Mucosa of stomach (tissue), 1 donor: ENCODE measurements around the gene TMEM255B.

Source experiments
- H3K27me3 ChIP-seq: one replicate; pipeline ENCODE4 v1.7.0; 2013; ENCODE audit warnings: mild to moderate bottlenecking, low read length; ENCODE audit not compliant: control insufficient read depth, insufficient read depth
- H3K36me3 ChIP-seq: one replicate; pipeline ENCODE4 v1.7.0; 2013; ENCODE audit warnings: low read length; ENCODE audit not compliant: control insufficient read depth, insufficient read depth
- H3K4me1 ChIP-seq: one replicate; pipeline ENCODE4 v1.7.0; 2013; ENCODE audit warnings: mild to moderate bottlenecking, low read length; ENCODE audit not compliant: control insufficient read depth, insufficient read depth
- H3K4me3 ChIP-seq: one replicate; pipeline ENCODE4 v1.7.0; 2013; ENCODE audit warnings: low read length
- H3K9ac ChIP-seq: one replicate; pipeline ENCODE4 v1.7.0; 2013; ENCODE audit warnings: mild to moderate bottlenecking, low read length, moderate library complexity
- H3K9me3 ChIP-seq: one replicate; pipeline ENCODE4 v1.7.0; 2013; ENCODE audit warnings: mild to moderate bottlenecking, low read length, moderate library complexity; ENCODE audit not compliant: control insufficient read depth
- donor health status: Pancreatic carcinoma.

TMEM255B gene

DNA sequence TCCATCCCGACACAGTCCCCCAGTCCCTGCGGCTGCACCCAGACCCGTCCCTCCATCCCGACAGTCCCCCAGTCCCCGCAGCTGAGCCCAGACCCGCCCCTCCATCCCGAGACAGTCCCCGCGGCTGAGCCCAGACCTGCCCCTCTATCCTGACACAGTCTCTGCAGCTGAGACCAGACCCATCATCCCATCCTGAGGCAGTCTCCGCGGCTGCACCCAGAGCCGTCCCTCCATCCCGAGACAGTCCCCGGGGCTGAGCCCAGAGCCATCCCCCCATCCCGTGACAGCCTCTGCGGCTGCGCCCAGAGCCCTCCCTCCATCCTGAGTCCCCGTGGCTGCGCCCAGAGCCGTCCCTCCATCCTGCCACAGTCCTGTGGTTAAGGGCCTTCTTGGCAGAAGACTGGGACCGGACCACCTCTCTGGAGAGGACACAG is 28.8 kb upstream of the TMEM255B start:
- Histone ChIP-seq H3K27me3 (peaks cover 18% of the 10 kb centered on the region), H3K36me3 (no peaks in the 10 kb centered on the region), H3K9me3 (no peaks in the 10 kb centered on the region), H3K4me1 (no peaks in the 10 kb centered on the region), H3K9ac (no peak overlapping the region), H3K4me3 (no peak overlapping the region)

DNA sequence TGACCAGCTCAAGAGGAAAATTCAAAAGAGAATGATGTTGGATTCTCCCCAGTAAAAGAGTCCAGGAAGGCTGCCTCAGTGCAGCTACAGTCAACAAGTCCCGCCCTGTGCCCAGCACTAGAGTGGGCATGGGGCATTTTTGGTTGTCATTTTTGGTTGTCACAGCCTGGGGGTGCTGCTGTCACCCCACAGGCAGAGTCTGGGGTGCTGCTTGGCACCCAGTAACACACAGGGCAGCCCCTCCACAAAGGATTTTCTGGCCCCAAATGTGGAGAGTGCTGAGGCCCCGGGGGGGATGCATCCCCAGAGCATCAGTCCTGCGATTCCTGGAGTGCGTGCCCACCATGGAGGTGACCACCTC is 28.2 kb upstream of the TMEM255B start:
- H3K9me3 ChIP-seq: no peaks in the 10 kb centered on the region
- H3K27me3 ChIP-seq: peaks cover 18% of the 10 kb centered on the region
- H3K36me3 ChIP-seq: no peaks in the 10 kb centered on the region
- no peak overlapping the region for H3K9ac ChIP-seq
- H3K4me3 ChIP-seq: no peak overlapping the region
- H3K4me1 ChIP-seq: no peaks in the 10 kb centered on the region

DNA sequence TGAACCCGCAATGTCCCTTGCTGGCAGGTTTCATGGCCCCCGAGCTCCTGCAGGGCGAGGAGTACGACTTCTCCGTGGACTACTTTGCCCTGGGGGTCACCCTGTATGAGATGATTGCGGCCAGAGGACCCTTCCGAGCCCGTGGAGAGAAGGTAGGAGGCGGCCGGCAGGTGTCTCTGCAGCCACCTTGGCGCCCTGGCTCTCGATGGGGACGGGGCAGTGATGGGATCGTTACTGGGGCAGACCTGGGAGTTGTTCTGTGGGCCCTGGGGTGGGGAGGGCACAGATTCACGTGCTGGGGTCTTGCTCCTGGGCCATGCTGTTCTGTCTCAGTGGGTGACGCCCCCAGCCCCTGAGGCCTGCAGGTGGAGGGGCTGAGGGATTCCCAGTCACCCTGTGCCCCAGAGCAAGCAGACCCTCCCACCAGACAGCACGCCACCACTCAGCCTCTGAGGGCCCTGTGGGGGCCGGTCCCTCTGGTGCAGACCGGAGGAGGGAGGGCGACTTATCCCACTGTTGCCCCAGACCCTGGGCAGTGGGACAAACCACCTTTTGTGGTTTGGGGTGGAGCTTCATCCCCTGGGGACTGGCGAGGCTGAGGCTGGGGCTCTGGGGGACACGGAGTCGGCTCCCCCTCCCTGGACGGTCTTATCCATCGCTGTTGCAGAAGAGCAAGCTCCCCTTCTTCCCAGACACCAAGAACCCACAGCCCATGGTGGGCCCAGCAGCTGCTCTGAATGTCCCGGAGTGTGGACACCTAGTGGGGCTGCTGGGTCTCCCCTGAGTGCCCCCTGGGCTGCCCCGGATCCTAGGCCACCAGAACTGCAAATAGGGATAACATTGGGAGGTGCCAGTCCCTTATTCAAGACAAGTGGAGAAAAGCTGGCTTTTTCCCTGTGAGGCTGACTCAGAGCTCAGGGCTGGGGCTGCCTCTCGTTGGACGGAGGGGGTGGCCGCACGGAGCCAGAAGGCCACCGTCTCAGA is 27.5 kb upstream of the TMEM255B start:
- peaks cover 18% of the 10 kb centered on the region for H3K27me3 ChIP-seq
- H3K4me1 ChIP-seq: no peaks in the 10 kb centered on the region
- H3K36me3 ChIP-seq: no peaks in the 10 kb centered on the region
- no peak overlapping the region for H3K9ac ChIP-seq
- H3K9me3 ChIP-seq: no peaks in the 10 kb centered on the region
- H3K4me3 ChIP-seq: no peak overlapping the region

DNA sequence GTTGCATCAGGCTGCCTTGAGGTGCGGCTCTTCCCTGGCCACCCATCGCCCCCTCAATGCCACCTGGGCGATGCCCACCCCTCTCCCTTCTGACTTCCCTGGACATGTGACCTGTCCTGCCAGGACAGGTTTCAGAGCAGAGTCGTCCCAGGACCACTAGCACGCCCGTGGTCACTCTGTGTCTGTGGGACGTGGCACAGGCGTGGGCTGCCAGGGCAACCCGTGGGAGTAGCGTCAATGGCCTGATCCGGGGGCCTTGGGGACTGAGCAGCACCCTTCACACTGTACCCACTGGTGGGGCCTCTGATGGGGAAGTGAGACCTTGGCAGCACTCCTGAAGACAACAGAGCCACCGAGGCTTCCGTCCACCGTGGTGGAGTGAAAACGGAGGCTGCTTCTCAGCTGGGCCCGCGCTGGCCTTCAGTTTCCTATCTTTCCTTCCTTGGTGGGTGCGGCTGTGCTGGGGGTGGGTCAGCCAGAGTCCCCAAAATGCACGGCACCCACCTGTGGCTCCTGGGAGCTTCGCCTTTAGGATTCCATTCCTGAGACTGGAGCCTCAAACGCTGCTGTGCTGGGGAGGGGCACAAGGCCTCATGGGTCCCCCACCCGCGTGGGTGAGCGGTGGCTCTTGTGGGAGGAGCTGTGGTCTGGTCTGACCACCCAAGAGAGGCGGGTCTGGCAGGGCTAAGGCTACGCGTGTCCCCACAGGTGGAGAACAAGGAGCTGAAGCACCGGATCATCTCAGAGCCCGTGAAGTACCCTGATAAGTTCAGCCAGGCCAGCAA is 26.7 kb upstream of the TMEM255B start:
- H3K9me3 ChIP-seq: no peaks in the 10 kb centered on the region
- no peak overlapping the region for H3K4me3 ChIP-seq
- H3K36me3 ChIP-seq: no peaks in the 10 kb centered on the region
- no peak overlapping the region for H3K9ac ChIP-seq
- no peaks in the 10 kb centered on the region for H3K4me1 ChIP-seq
- H3K27me3 ChIP-seq: peaks cover 20% of the 10 kb centered on the region

- H3K9ac ChIP-seq: no peak overlapping the region
- no peaks in the 10 kb centered on the region for H3K4me1 ChIP-seq
- H3K27me3 ChIP-seq: peaks cover 22% of the 10 kb centered on the region
- H3K36me3 ChIP-seq: no peaks in the 10 kb centered on the region
- no peak overlapping the region for H3K4me3 ChIP-seq
- H3K9me3 ChIP-seq: no peaks in the 10 kb centered on the region
Measured at GRCh38 chr13:113732961-113733950, 25.8 kb upstream of the TMEM255B start.

DNA sequence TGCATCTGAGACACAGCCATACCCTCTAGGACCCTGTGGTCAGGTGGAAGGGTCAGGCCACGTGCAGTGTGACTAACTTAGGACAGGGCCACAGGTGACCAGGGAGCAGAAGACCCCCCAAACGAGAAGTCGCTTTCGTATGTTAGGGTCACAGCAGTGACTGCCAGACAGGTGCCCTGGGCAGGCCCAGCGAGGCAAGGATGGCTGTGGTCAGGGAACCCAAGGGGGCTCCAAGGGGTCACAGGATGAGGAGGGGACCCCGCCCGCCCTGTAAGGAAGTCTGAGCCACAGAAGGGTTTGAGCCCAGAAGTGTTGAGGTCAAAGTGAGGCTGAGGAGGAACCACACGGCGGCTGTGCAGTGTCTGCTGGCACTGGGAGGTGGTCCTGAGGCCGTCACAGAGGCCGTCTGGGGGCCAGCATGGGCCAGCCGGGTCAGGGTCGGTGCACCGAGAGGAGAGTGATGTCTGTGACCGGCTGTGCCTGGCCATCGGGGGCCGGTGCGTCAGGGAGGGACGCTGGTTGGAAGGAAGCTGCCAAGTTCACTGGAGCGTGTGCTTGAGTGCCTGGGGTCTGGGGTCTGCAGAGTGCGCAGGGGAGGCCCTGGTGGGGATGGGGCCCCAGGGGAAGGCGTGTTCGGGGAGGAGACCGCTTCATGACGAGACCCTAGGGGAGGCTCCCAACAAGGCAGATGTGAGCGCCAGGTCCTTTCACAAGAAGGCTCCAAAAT is 24.8 kb upstream of the TMEM255B start:
- H3K4me1 ChIP-seq: no peaks in the 10 kb centered on the region
- no peaks in the 10 kb centered on the region for H3K9me3 ChIP-seq
- H3K27me3 ChIP-seq: peaks cover 21% of the 10 kb centered on the region
- no peak overlapping the region for H3K4me3 ChIP-seq
- no peaks in the 10 kb centered on the region for H3K36me3 ChIP-seq
- H3K9ac ChIP-seq: no peak overlapping the region

- Histone ChIP-seq H3K4me1 (no peaks in the 10 kb centered on the region), H3K27me3 (peaks cover 16% of the 10 kb centered on the region), H3K4me3 (no peak overlapping the region), H3K9me3 (no peaks in the 10 kb centered on the region), H3K9ac (no peak overlapping the region), H3K36me3 (no peaks in the 10 kb centered on the region)
Measured at GRCh38 chr13:113734826-113735125, 24.2 kb upstream of the TMEM255B start.

GRCh38 chr13:113735194-113735593 is 23.8 kb upstream of the TMEM255B start:
- no peak overlapping the region for H3K4me3 ChIP-seq
- H3K27me3 ChIP-seq: peaks cover 13% of the 10 kb centered on the region
- H3K9ac ChIP-seq: no peak overlapping the region

DNA sequence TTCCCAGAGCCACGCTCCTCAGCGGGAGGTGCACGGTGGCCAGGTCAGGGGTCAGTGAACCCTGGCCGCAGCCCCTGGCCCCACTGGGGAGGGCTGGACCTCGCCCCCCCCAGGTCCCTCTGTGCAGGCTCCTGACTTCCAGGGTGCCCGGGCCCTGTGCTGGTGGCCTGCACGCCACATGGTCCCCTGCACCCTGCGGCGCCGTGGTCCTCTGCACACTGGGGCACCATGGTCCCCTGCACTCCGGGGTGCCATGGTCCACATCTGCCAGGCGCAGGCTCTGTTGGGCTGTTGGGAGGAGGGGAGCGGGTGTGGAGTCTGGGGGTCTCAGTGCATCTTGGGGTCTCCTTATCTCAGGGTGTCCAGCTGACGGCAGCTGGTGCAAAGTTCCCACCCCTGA is 23.3 kb upstream of the TMEM255B start:
- H3K36me3 ChIP-seq: no peaks in the 10 kb centered on the region
- no peaks in the 10 kb centered on the region for H3K4me1 ChIP-seq
- H3K4me3 ChIP-seq: no peak overlapping the region
- H3K9me3 ChIP-seq: no peaks in the 10 kb centered on the region
- no peak overlapping the region for H3K9ac ChIP-seq
- peaks cover 8% of the 10 kb centered on the region for H3K27me3 ChIP-seq

More at GRCh38 chr13:113735194-113735593, 23.8 kb upstream of the TMEM255B start:
- H3K9me3 ChIP-seq: no peaks in the 10 kb centered on the region
- no peaks in the 10 kb centered on the region for H3K36me3 ChIP-seq
- H3K4me1 ChIP-seq: no peaks in the 10 kb centered on the region

GRCh38 chr13:113736258-113736731 is 22.7 kb upstream of the TMEM255B start:
- Histone ChIP-seq H3K4me3 (no peak overlapping the region), H3K4me1 (no peaks in the 10 kb centered on the region), H3K9me3 (no peaks in the 10 kb centered on the region), H3K9ac (no peak overlapping the region), H3K27me3 (peaks cover 4% of the 10 kb centered on the region), H3K36me3 (no peaks in the 10 kb centered on the region)

DNA sequence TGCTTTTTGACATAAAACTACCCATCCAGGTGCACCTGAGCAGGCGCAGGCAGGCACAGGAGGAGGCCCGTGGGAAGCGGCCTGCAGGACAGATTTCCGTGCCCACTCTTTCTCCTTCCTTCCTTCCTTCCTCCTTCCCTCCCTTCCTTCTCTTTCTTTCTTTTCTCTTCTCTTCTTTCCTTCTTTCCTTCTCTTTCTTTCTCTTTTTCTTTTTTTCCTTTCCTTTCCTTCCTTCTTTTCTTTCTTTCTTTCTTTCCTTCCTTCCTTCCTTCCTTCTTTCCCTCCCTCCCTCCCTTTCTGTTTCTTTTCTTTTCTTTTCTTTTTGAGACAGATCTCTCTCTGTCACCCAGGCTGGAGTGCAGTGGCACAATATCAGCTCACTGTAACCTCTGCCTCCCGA is 21.2 kb upstream of the TMEM255B start:
- Histone ChIP-seq H3K4me3 (no peak overlapping the region), H3K9me3 (no peaks in the 10 kb centered on the region), H3K36me3 (no peaks in the 10 kb centered on the region), H3K9ac (no peak overlapping the region), H3K4me1 (peaks cover 9% of the 10 kb centered on the region), H3K27me3 (peaks cover 8% of the 10 kb centered on the region)
